Measurements from ENCODE around the gene F2RL1.

DNA sequence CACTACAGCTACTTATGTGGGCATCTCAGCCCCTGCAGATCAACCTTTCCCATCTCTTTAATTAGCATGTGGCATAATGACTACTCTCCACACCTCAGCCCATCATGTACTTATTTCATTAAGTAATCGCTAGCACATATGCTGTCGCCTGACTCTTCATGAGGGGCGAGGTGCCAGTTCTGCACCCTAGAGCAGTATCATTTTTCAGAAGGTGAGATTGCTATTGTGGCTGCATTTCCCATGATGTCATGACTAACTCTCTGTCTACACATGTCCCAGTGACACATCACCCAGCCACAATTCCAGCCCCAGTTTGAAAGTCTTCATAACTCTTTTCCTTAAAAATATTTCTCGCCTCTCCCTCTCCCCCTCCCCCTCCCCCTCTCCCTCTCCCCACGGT, 7.6 kb upstream of the F2RL1 start:
- TF ChIP-seq POLR2AphosphoS5 (IDR thresholded peaks at IDR 0.05), result no peak
- TF ChIP-seq POLR2A (IDR thresholded peaks at IDR 0.05), result no peak
- no peak for TF ChIP-seq CTCF (IDR thresholded peaks at IDR 0.05)
